HK-2 (cell line): ENCODE measurements around the gene CSNK1A1L.

Source experiments
- DNase-seq: peaks from one replicate; pipeline ENCODE4 v3.0.0-alpha.2; 2018; ENCODE audit not compliant: unreplicated experiment

Gene CSNK1A1L

DNA sequence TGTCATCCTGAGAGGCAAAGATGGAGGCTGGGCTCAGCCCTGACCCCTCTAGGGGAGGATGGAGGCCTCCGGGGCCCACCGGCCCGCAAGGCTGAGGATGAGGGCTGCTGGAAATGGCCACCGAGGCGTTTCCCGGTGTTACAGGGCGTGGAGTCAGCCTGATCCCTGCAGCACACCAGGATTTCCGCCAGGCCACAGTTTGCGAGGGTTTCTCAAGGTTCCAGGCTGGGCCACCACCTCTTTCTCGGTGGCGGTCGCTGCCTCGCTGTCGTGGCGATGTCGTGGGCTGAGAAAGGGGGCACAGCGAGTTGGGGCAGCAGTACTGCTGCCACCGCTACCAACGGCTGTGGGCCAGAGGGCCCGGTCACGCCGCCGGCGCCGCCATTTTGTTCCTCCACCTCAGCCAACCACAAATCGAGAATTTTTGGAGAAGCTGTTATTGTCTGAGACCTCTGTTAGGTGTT is at the start of gene CSNK1A1L:
CSNK1A1L (minus strand) TSS at position 414 of the 464 bp plus-strand sequence; CDS start at position 6, 408 bp downstream.
- no peak for DNase-seq

- no peak for DNase-seq
Measured at GRCh38 chr13:37149380-37149779, 43.9 kb upstream of the CSNK1A1L start.

GRCh38 chr13:37148501-37148900 is 43.0 kb upstream of the CSNK1A1L start:
- DNase-seq = no peak

GRCh38 chr13:37144661-37145060 is 39.2 kb upstream of the CSNK1A1L start:
- no peak for DNase-seq

DNA sequence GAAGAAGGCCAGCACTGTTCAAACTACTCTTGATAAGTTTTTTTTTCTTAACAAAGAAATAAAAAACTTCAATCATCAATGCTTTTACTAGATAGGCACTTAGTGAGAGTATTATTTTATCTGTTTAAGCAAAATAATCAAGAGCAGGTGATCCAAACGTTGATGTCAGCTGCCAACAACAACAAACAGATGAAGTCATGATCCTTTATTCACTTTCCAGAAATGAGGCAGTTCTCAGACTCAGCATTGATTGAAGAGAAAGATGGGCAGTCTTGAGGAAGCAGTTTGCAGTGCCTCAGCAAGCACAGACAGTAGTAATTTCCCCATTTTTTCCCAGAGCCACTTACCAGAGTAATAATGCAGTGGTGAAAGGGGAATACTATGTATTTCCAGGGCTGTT is 38.4 kb upstream of the CSNK1A1L start:
- no peak for DNase-seq

DNA sequence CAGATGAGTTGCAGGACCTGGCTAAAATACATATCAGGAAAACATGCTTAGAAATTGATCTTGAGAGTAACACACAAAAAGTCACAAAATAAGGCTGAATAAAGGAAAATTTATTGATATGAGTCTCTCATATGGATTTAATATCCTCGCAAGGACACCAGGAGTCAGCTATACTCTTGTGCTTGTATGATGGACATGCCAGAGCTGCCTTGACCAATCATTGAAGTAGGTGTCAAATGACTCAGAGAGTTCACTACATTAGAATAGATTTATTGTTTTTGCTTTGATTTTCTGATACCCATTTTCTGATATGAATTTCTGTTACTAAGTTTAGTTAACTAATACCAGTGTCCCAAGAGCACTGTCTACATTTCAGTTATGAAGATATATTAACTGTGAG is 37.4 kb upstream of the CSNK1A1L start:
- no peak for DNase-seq

DNA sequence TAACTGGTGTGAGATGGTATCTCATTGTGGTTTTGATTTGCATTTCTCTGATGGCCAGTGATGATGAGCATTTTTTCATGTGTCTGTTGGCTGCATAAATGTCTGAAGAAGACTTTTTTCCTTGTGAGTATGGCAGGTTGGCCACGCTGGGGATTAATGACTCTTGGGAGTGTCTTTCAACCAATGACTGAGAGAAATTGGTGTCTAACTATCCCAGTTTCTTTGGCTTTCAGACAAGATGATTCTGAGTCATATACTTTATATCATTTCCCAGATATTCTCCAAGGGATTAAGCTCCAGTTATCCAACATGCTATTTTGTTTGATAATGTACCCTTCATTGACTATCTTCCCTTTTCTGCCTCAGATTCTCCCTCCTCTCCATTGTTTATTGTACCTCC is 35.5 kb upstream of the CSNK1A1L start:
- DNase-seq = no peak

GRCh38 chr13:37139356-37139755 is 33.9 kb upstream of the CSNK1A1L start:
- no peak for DNase-seq

DNA sequence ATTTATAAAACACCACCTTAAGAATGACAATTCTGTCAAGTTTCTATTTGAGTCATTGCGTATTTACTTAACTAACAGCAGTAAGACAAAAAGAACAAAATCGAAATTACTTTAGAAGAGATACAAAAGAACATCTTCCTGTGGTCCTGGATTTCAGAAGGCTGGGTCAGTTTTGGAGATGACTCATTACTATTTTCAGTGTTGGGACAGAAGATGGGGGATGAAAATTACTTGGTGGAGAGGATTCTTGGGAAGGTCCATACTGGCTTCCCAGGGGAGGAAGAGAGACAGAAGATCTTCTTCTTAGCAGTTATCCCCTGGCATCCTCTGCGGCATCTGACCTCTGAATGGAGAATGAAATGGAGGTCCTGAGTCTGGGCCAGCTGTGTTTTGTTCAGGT is 33.5 kb upstream of the CSNK1A1L start:
- no peak for DNase-seq

DNA sequence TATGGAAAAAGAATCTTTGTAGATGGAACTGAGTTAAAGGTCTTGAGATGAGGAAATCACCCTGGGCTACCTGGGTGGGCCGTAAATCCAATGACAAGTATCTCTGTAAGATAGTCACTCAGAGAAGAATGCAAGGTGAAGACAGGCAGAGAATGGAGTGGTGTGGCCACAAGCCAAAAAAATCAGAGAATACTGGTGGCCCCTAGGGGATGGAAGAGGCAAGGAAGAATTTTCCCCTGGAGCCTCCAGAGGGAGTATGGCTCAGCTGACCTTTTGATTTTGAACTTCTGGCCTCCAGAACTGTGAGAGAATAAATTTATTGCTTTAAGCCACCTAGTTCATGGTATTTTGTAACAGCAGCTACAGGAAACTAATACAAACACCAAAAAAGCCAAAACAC is 32.7 kb upstream of the CSNK1A1L start:
- DNase-seq = peak; percentile 2

GRCh38 chr13:37136633-37137032 is 31.2 kb upstream of the CSNK1A1L start:
- DNase-seq = no peak

DNA sequence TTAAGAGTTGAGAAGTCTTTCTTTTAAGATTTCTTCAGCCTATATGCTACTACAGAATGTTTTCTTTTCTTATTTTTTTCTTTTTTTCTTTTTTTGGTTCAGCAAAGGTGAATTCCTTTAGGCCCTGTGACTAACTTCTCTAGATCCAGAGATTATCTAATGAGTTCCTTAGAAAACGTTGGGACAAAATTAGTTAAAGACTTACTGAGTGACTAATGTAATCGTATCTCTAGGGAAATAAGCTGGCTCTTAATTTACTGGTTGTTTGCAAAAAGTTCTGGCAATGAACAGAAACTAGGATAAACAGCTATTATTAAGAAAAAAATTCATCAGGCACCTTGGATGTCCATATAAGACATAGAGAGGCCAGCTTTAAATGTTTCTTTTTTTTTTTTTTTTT is 30.7 kb upstream of the CSNK1A1L start:
- DNase-seq = no peak

DNA sequence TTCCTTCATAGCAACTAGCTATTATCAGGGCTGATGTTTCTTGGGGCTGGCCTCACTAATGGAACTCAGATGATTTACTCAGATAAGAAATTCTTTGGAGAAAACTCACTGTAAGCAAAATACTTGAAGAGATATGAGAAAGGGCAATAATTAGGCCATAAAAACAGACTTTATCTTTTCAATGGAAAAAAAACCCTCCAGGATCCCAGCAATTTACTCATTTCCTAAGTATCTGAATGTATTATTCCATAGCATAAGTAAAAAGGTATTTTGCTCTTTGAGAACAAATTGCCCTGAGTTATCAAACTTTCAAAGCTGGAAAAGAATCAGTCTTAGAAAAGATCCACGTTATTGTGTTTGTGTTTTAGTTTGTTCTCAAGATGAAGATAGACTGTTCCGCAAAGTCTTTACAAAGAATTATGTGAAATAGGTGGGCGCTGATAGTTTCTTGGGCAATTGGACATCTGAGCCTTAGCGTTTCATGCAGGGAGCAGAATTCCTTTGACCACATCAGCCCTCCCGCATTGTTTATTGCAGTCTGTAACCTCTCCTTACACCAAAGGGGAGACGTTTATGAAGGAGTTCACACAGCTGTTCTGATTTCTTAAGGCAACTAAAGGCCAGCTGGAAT is 29.1 kb upstream of the CSNK1A1L start:
- no peak for DNase-seq

GRCh38 chr13:37132211-37132610 is 26.7 kb upstream of the CSNK1A1L start:
- DNase-seq = no peak

DNA sequence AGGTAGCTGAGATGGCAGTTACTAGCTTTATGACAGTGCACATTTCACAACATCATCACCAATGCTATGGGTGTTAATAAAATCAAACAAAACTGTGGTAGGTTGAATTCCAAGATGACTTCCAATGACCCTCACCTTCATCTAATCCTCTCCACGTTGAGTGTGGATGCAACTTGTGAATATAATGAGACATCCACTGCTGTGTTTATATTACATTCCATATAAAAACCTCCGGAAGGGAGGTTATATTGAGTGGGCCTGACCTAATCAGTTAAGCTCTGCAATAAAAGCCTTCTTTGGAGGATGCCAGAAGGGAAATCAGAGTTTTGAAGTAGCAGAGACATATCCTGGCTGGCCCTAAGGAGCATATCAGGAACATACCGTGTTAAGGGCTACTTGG is 25.6 kb upstream of the CSNK1A1L start:
- no peak for DNase-seq

DNA sequence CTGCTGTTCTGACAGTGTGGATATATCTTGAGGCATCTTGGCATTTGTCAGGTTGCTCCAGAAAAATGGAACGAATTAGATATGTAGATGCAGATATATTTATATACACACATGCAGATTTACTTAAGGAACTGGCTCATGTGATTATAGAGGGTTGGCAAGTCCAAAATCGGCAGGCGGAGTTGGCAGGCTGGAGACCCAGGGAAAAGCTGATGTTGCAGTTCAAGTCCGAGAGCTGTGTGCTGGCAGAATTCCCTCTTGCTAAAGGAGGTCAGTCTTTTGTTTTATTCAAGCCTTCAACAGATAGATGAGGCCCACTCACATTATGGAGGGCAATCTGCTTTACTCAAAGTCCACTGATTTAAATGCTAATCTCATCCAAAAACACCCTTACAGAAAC is 24.4 kb upstream of the CSNK1A1L start:
- DNase-seq = no peak

DNA sequence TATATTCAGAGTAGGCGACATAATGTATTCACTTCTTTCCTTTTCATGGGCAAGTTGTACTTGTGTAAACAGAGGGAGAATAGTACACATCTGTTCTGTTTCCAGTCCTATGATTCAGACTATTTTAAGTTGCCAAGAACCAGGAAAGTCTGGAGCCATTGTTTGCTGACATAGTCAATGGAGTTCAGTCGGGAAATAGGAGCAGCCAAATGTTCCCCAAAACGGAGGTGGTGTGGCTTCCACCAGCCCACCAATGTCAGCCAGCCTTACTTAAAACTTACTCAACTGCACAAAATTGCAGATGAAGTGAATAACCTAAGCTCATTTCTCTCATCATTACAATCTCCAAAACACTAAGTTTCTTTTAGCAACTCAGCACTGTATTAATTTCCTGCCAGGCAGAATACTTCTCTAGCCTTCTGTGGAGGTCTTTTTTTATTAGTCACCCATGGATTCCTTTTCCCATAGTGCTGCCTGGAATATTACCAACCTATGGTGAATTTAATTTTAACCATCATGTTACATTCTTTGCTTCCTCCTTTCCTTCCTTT is 22.3 kb upstream of the CSNK1A1L start:
- no peak for DNase-seq

DNA sequence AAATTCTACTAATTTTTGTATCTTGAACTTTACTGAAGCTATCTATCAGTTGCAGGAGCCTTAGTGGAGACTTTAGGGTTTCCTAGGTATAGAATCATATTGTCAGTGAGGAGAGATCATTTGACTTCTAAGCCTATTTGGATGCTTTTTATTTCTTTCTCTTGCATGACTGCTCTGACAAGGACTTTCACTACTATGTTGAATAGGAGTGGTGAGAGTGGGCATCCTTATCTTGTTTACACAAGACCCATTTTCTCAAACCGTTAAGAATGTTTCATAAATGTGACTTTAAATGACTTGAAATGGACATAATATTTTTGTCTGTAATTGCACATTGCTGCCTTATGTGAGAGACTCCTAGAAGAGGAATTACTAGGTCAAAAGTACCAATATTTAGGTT is 17.9 kb upstream of the CSNK1A1L start:
- DNase-seq = no peak

DNA sequence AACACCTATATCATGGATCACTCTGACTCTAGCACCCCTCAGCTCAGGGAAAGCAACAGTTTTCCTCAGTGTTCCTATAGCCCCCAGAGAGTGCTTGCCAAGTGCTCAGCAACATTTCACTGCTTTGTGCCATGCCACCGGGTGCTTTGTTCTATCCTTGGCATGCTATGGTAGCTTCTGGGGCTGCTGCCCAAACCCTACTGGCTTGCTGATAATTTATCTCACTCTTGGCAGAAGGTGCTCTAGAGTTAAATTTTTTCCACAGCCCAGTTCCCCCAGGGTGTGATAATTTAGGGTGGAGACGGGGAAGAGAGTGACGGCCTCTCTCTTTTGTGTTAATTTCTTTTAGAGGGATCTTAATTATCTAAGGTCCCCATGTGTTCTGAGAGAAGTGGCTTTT is 12.6 kb upstream of the CSNK1A1L start:
- DNase-seq = no peak

GRCh38 chr13:37114250-37114649 is 8.8 kb upstream of the CSNK1A1L start:
- DNase-seq = no peak

DNA sequence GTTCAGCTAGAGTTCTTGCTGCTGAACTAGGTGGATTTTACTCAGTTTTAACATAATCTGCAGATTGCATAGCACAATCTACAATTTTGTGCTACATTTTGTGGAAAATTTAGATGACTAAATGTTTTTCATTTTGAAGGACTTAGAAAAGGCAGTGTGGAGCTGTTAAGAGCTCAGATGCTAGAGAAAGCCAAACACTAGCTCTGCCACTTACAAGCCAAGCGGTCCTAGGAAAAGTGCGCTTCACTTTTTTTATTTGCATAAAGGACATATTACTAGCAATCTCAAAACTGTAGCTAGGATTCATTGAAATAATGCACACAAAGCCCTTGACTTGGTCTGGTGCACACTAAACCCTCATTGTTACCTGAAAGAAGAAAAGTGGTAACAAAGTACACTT is 8.1 kb upstream of the CSNK1A1L start:
- DNase-seq = no peak

DNA sequence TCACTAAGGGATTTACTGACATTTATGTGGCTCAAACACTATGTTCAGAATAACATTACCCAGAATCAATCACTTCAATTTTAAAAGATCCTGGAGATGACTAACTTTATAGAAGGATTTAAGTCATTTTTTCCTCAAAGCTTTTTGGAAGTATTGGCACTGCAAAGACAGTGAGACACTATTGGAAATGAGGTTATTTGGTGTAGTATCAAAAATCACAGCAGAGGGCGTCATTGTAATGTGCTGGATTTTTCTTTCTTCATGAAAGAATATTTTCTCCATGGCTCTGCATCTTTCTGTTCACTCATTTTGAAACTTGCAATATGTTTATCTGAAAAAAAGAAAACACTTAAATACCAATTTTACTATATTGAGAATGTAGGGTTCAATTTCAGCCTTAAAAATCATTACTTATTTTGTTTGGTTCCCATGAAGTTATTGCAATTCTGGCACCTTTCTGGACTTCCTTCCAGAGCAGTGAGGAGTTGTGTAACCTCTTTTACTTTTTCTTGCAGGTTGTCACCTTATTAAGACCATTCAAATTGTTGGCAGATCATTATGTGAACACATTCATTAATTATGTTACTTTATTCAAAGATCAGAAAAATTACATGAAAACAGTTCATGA is 3.7 kb upstream of the CSNK1A1L start:
- no peak for DNase-seq

DNA sequence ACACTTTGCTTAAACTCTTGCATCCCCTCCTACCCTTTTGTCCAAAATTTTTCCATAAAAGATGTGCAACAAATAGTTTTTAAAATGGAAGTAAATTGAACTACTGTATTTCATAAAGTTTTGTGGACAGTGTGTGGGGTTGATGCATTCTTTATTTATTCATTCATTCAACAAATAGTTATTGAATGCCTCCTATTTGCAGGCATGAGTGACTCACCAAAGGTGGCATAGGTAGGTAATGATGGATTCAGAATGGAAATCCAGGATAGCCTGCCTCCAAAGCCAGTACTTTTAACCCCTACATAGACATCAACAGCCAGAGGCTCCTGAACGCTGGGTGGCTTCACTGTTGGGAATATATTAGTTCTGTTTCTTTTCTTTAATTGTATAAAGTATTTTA is 2.4 kb upstream of the CSNK1A1L start:
- DNase-seq = no peak

- no peak for DNase-seq
Measured at GRCh38 chr13:37107456-37107855, 2.0 kb upstream of the CSNK1A1L start.
